Mesodermal cell (in vitro differentiated cells): Measurements from ENCODE around the gene CELF4.

Experiments used
- H3K27ac ChIP-seq: 2 replicates; pipeline ENCODE4 v1.7.0; 2013; ENCODE audit warnings: mild to moderate bottlenecking, low read depth, low read length, moderate library complexity; ENCODE audit not compliant: severe bottlenecking
- H3K36me3 ChIP-seq: 2 replicates; pipeline ENCODE4 v1.7.1; 2013; ENCODE audit warnings: mild to moderate bottlenecking, low read length, moderate library complexity; ENCODE audit not compliant: control insufficient read depth, insufficient read depth
- H3K4me1 ChIP-seq: one replicate; pipeline ENCODE4 v1.7.1; 2013; ENCODE audit warnings: mild to moderate bottlenecking, low read length; ENCODE audit not compliant: insufficient read depth, control insufficient read depth, poor library complexity, severe bottlenecking
- H3K4me3 ChIP-seq: 2 replicates; pipeline ENCODE4 v1.7.0; 2013; ENCODE audit warnings: low read length, control low read depth, mild to moderate bottlenecking; ENCODE audit not compliant: insufficient read depth, poor library complexity, severe bottlenecking; ENCODE audit errors: extremely low read depth
- H3K9me3 ChIP-seq: 2 replicates; pipeline ENCODE4 v1.7.1; 2013; ENCODE audit warnings: mild to moderate bottlenecking, low read length, moderate library complexity; ENCODE audit not compliant: control insufficient read depth
- WGBS, 2 experiments: methylation state at CpG; one replicate each; pipeline ENCODE4 v1.1.5; 2013; ENCODE audit warnings: missing lambda C conversion rate in 2 of 2; ENCODE audit not compliant: insufficient coverage in 2 of 2; 5-methylcytosine and 5-hydroxymethylcytosine counted together

Gene CELF4

DNA sequence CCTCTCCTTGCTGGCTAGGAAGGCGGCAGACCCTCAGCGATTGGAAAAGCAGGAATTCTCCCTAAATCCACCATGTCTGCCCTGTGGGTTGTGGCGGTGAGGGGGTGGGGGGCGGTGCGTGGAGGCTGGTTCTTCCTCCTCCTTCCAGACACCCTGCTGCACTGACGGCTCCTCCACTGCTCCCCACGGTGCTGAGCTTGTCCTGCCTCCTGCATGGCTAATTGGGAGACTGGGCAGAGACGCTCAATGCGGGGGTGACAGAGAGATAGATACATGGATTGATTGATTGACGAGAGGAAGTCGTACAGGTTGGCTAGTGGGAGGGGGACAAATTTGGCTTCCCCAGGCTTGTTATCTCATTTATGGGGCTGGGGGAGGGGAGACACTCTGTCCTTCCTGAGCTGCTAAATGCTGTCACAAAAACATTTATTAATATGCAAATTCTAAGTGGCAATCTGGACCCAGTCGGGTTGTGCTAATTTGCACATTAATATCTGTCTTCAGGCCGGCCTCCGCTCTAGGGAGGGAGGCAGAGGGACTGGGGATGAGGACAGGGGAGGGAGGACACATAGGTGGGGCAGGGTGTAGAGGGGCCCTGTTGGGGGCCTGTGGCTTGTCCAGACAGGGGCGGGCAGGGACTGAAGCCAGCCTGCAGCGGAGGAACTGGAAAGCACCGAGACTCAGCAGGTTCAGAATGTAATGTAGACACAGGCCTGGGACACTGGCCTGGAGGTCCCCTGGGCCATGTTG lies 181.6 kb downstream of the CELF4 start:
- Histone ChIP-seq H3K4me1 (no peaks in the 10 kb centered on the region), H3K4me3 (no peak overlapping the region), H3K27ac (no peak overlapping the region), H3K36me3 (no peaks in the 10 kb centered on the region), H3K9me3 (peaks cover 1% of the 10 kb centered on the region)
- 39 to 48% methylated on average over 7 to 9 of the region's 17 CpGs for WGBS, 2 experiments

DNA sequence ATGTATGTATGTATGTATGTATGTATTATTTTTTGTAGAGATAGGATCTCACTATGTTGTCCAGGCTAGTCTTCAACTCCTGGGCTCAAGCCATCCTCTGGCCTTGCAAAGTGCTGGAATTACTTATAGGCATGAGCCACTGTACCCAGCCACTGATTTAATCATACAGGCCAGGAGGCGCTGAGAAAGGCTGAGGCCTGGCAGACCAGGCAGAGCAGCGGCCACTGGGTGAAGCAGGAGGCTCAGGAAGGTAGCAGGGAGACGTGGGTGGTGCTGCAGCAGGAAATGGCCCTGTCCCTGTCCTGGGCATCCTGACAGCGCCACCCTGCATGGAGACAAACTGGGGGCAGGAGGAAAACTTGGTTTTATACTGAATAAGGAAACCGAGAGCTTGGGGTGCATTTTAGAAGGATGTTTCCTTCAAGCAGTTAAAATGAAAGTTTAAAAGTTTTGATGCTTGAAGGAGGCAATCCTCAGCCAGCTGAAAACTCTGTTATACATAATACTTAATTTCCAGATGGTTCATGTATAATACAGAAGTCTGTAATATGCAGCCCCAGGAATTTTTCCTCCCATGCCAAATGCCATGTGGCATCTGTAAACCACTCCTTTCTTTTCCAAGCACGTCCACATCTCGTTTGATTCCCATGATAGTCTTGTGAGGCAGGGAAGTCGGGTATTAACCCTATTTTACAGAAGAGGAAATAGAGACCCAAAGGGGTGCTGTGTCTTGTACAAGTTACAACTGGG lies 182.4 kb downstream of the CELF4 start:
- H3K36me3 ChIP-seq, result no peaks in the 10 kb centered on the region
- H3K9me3 ChIP-seq, result no peaks in the 10 kb centered on the region
- no peak overlapping the region for H3K27ac ChIP-seq
- H3K4me3 ChIP-seq, result no peak overlapping the region
- 68 to 76% methylated on average over 4 of the region's 8 CpGs for WGBS, 2 experiments
- no peaks in the 10 kb centered on the region for H3K4me1 ChIP-seq

DNA sequence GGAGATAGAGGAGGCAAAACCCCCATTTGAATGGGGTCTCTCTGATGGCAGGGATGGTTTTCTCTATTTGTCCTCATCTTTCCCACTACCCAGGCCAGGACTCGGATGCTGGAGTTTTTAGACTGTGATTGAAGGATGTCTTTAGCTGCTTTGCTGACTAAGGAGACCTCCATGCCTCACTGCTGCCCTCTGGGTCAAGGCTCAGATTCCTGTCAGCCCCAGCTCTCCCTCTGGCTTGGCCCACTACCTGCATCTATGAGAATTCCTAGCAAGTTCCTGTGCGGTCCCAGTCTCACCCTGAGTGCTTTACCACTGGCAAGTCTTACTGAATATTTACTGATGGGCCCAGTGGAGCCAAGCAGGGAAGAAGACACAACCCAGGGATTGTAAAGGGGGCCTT lies 184.0 kb downstream of the CELF4 start:
- 67 to 86% methylated on average over 1 of the region's 2 CpGs for WGBS, 2 experiments
- no peaks in the 10 kb centered on the region for H3K36me3 ChIP-seq
- no peaks in the 10 kb centered on the region for H3K9me3 ChIP-seq
- no peak overlapping the region for H3K4me3 ChIP-seq
- H3K27ac ChIP-seq, result no peak overlapping the region
- no peaks in the 10 kb centered on the region for H3K4me1 ChIP-seq

DNA sequence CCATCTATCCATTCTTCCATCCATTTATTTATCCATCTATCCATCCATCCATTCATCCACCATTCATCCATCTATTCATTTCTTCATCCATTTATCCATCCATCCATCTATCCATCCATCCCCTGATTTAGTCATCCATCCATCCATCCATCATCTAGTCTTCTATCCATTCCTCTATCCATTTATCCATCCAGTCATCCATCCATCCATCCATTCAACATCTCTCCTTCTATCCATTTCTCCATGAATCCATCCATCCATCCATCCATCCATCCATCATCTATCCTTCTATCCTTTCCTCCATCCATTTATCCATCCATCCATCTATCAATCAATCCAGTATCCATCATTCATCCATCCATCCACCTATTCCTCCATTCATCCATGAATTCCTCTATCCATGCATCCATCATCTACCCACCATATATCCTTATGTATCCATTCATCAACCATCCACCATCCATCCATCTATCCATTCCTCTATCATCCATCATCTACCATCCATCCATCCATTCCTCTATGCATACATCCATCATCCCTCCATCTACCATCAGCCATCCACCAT lies 185.0 kb downstream of the CELF4 start:
- Histone ChIP-seq H3K4me1 (no peaks in the 10 kb centered on the region), H3K27ac (no peak overlapping the region)

DNA sequence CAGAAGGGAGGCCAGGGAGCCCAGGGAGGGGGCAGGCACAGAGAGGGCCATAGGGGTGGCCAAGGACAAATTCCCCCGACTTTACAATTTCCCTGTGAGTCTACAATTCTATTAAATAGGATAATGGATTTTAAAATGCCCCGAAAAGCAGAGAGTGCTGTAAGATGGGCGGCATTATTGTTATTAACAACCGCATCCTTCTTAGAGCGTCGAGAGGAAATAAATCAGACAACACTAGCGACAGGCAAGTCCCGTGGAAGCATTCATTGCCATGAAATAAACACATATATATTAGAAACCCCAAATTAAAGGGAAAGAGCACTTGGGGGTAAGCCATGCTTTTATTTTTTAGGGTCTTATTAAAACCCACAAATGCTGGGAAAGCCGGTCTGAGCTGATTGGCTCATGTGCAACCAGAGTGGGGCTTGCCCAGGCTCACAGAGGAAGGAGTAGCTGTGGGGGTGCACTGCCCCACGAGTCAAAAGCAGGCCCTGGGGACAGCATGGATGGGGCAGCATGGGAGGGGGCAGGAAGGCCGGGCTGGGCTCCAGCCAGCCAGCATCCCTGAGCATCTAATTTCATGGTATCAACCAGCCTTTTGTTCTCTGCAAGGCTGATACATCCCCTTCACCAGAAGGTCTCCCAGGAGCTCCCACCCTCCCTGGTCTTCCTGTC lies 187.1 kb downstream of the CELF4 start:
- H3K36me3 ChIP-seq, result no peaks in the 10 kb centered on the region
- H3K4me3 ChIP-seq, result no peak overlapping the region
- H3K27ac ChIP-seq, result no peak overlapping the region
- no peaks in the 10 kb centered on the region for H3K4me1 ChIP-seq
- H3K9me3 ChIP-seq, result no peaks in the 10 kb centered on the region
- WGBS, 2 experiments, result 75 to 84% methylated on average over 6 of the region's 11 CpGs

More for the DNA sequence above, 185.0 kb downstream of the CELF4 start:
- Histone ChIP-seq H3K9me3 (no peaks in the 10 kb centered on the region), H3K4me3 (no peak overlapping the region), H3K36me3 (no peaks in the 10 kb centered on the region)

DNA sequence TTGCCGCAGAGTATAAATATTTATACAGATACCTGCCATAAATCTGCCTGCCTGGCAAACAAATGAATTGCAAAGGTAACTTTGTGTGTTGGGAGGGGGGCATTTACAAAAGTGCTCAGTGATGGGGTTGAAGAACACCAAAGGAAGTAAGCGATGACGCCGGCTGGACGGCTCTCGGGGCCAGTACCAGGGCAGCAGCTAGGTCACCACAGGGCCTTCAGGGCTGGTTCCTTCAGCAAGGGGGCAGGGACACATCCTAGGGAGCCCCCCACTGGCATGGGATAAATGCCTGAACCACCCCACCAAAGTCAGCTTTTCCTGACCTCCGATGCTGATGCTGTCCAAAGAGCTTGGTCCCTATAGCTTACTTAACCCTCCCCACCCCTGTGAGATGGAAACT lies 190.4 kb downstream of the CELF4 start:
- Histone ChIP-seq H3K4me3 (no peak overlapping the region), H3K36me3 (no peaks in the 10 kb centered on the region), H3K27ac (no peak overlapping the region), H3K9me3 (no peaks in the 10 kb centered on the region), H3K4me1 (no peaks in the 10 kb centered on the region)
- WGBS, 2 experiments, result 96 to 98% methylated on average over 5 of the region's 7 CpGs

DNA sequence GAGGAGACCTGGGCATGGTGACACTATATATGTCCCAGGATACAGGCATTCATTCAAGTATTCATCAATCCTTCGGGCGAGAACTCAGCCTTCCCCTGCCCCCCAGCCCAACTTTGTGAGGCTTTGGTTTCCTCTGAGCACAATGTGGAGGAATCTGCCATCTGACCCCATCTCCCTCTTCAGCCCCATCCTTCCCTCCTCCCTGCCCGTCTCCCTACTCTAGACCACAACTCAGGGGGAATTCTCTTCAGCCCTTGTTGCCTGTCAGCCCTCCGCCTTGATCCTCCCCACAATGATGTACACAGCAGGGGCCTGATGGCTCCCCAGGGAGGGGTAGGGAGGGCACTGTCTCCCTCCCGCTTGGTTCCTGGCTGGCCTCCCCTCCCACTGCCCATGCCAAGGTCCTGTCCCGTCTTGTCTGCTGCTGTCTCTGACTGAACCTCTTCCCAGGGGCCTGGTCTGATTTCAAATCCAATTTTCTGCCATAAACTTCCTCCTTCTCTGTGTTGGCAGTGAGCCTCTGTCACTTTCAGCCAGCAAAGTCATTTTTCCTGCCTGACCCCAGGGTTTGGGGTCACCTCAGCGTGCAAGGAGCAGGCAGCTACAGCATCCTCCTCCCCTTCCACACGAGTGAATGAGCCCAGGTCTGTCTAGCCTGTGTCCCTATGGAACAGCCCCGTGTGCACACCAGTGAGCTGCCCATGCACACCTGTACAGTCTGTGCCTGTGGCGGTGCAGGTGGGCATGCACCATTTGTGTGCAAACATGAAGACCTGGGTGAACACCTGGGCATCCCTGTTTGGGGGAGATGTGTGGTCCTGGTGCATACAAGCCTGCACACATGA lies 197.3 kb downstream of the CELF4 start:
- Histone ChIP-seq H3K4me3 (no peak overlapping the region), H3K27ac (no peak overlapping the region), H3K4me1 (no peaks in the 10 kb centered on the region), H3K9me3 (no peaks in the 10 kb centered on the region), H3K36me3 (no peaks in the 10 kb centered on the region)
- WGBS, 2 experiments, result 59 to 60% methylated on average over 8 to 9 of the region's 10 CpGs

DNA sequence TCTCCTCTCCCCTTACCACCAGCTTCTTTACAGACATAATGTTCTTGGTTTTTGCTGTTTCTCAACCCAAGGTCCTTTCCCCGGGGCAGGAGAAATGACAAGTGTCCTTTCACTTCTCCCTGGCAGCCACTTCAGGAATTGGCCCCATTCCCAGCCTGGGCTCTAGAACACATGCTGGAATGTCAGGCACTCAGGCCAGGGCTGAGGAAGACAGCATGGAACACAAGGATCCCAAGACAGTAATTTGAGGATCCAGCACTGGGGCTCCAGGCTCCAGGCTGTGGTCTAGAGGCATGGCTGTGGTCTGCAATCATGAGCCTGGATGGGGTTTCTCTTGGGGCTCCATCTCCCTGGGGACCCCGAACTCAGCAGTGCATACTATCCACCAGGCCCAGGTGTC lies 201.4 kb downstream of the CELF4 start:
- Histone ChIP-seq H3K27ac (no peak overlapping the region), H3K4me3 (no peak overlapping the region), H3K4me1 (peaks cover 9% of the 10 kb centered on the region), H3K36me3 (no peaks in the 10 kb centered on the region), H3K9me3 (no peaks in the 10 kb centered on the region)
- WGBS, 2 experiments, result 73 to 100% methylated on average over 2 of the region's 2 CpGs

DNA sequence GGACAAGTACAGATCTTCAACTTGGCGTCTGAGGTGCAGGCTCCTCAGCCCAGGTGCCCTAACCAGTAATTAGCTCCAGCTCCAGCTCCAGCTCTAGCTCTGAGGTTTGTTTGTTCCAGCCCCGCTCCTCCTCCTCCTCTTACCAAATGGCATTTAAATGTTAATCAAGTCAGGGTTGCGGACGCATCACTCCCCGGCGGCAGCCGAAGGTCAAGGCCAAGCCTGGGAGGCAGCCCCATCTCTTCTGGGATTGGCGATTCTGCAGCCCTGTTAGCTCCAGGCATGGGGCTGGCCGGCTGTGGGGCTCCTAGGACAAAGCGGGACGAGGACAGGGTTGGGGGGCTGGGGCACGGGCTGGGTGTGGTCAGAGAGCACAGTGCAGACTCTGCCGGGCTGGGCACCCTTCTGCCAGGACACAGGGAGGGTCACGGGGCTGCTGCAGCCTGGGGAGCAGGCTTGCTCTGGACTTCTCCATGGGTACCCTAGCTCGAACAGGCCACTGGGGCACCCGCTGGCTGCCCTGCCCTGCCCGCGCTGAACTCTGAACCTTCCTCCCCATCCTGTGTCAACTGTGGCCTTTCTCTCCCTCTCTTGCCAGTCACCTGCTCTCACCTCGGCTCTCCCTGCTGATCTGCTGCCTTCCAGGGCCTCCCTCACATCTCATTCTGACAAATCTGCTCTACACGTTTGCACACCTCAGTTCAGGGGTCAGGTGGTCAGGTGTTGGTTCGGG lies 203.3 kb downstream of the CELF4 start:
- no peak overlapping the region for H3K4me3 ChIP-seq
- 13 to 19% methylated on average over 18 to 19 of the region's 21 CpGs for WGBS, 2 experiments
- H3K9me3 ChIP-seq, result no peaks in the 10 kb centered on the region
- H3K36me3 ChIP-seq, result no peaks in the 10 kb centered on the region
- H3K4me1 ChIP-seq, result peaks cover 9% of the 10 kb centered on the region
- no peak overlapping the region for H3K27ac ChIP-seq
